Pancreas (tissue), 10 donors: Measurements from ENCODE around the gene MYH14. TPM values are rescaled to one million over a fixed set of nuclear protein-coding genes. Genes with fewer than 3 reads are reported as not detected.
A peak's percentile ranks its signal among the peaks of the same experiment; 100 is the strongest.
"Not testable (repeated sequence)": the region's sequence is repeated elsewhere in the genome, so short reads cannot be mapped to it uniquely, and the experiment has no call there.

Source experiments
- ATAC-seq, 4 donors: fragments of 200-7000 bp; cut with Tn5 transposase; one replicate each; pipeline versions ENCODE4 v1.8.0 to v1.9.1; 2020; ENCODE audit warnings: mild to moderate bottlenecking in 4 of 4, moderate library complexity in 4 of 4
- DNase-seq, 6 donors: peaks; one replicate each; pipeline ENCODE4 v3.0.0-alpha.2; 2020
- FAIRE-seq: peaks from 2 replicates; lab custom pipeline; 2012; peaks lifted over from hg19 to GRCh38; lab: Jason Lieb, UNC
- H3K27ac ChIP-seq, 4 donors: fragments of 200-600 bp; sonication (generic); 1 replicate in 3 of 4; 2 replicates in 1 of 4; pipeline versions ENCODE4 v1.5.0 to v1.8.0; 2020
- H3K27me3 ChIP-seq, 4 donors: fragments of 200-600 bp; one replicate each; pipeline ENCODE4 v1.8.0; 2021
- H3K36me3 ChIP-seq, 3 donors: fragments of 200-600 bp; sonication (generic) in 1 of 3; one replicate each; pipeline versions ENCODE4 v1.5.0 to v1.8.0; 2020 to 2021
- H3K4me1 ChIP-seq, 3 donors: fragments of 200-600 bp; one replicate each; pipeline ENCODE4 v1.8.0; 2021
- H3K4me3 ChIP-seq, 4 donors: fragments of 200-600 bp; sonication (generic) in 2 of 4; one replicate each; pipeline versions ENCODE4 v1.5.0 to v1.8.0; 2020 to 2021
- H3K9me3 ChIP-seq, 4 donors: fragments of 200-600 bp; one replicate each; pipeline ENCODE4 v1.8.0; 2021
- CTCF ChIP-seq, 4 donors: fragments of 200-600 bp; sonication (generic) in 3 of 4; IDR thresholded peaks; one replicate each; pipeline versions ENCODE4 v1.5.0 to v1.8.0; 2021; ENCODE audit warnings: antibody characterized with exemption in 4 of 4
- WGBS, 2 donors: extraction: QIAGEN DNeasy Blood & Tissue Kit; methylation state at CpG; one replicate each; pipeline ENCODE4 v1.1.7; 2013; 5-methylcytosine and 5-hydroxymethylcytosine counted together
- intact Hi-C, 3 donors: fragments of 100-400 bp; cut with DNase I; formaldehyde crosslinking; loops; one replicate each; pipeline versions ENCODE4 v1.11.1 to v1.14.2; 2022
- polyA plus RNA-seq, 2 donors: library from polyadenylated mRNA; stranded (reverse); fragments of 200-250 nt; gene quantifications; one replicate each; pipeline ENCODE4 v1.2.3, GENCODE V29; 2013
- total RNA-seq, 6 donors: library from RNA; stranded (reverse); fragmentation: NEBNext Ultra II Directional in 4 of 6; extraction: Animal tissue kit (Norgen Biotek cat#: 25700) in 4 of 6; gene quantifications; one replicate each; pipeline versions ENCODE4 v1.2.1 to v1.2.4, GENCODE V29; 2021 to 2023
- donor health status: healthy with polysubstance abuse.
- donor health status: DM: no; HTN: no; CAD: no; lungs with moderate emphysema.
- donor health status: DM: no; HTN: no; CAD: no.
- donor health status: control.
- donor health status: control.
- donor health status: Bipolar disorder and iron deficiency.
- donor health status: DM: yes; HTN: yes; CAD: no.
- donor health status: DM: no; HTN: no; CAD: no.
- donor health status: DM: no; HTN: no; CAD: no.
- donor health status: DM: yes; HTN: yes; CAD: no.

Gene MYH14
- total and polyA plus RNA-seq, 8 donors = 21.4 to 75.7 (median 34.4) TPM

- ATAC-seq = peak in 1 of 4 donors; percentile 60
- intact Hi-C loops = no loop called here
- no peak overlapping the region for H3K4me3 ChIP-seq
- H3K4me1 ChIP-seq = no peaks in the 10 kb centered on the region
- H3K36me3 ChIP-seq = no peaks in the 10 kb centered on the region
- no peak for TF ChIP-seq CTCF (IDR thresholded peaks at IDR 0.05)
- DNase-seq = peak in 1 of 6 donors; percentile 25
- 83 to 85% methylated on average over 8 of the region's 8 CpGs for WGBS, 2 donors
- no peak overlapping the region for H3K27ac ChIP-seq
- no peaks in the 10 kb centered on the region for H3K9me3 ChIP-seq
- no peak for FAIRE-seq
- H3K27me3 ChIP-seq = no peaks in the 10 kb centered on the region
These were observed 141.4 kb downstream of the MYH14 start for GRCh38 chr19:50344661-50345318.

GRCh38 chr19:50347089-50347581 lies 143.7 kb downstream of the MYH14 start:
- H3K36me3 ChIP-seq, DNase-seq, FAIRE-seq, H3K27ac ChIP-seq, H3K4me1 ChIP-seq, H3K4me3 ChIP-seq, H3K9me3 ChIP-seq, ATAC-seq, intact Hi-C loops, H3K27me3 ChIP-seq: not testable (repeated sequence)
- WGBS, 2 donors = 62 to 64% methylated on average over 8 of the region's 8 CpGs

GRCh38 chr19:50349277-50350057 lies 146.0 kb downstream of the MYH14 start:
- no peak for TF ChIP-seq CTCF (IDR thresholded peaks at IDR 0.05)
- FAIRE-seq = no peak

GRCh38 chr19:50352242-50352641 lies 148.8 kb downstream of the MYH14 start:
- WGBS, 2 donors = 75 to 81% methylated on average over 4 of the region's 4 CpGs
- H3K27ac ChIP-seq = no peak overlapping the region
- H3K36me3 ChIP-seq = no peaks in the 10 kb centered on the region
- no peak overlapping the region for H3K4me3 ChIP-seq
- FAIRE-seq (no peak), ATAC-seq (no peak), DNase-seq (no peak)
- intact Hi-C loops = loop anchor here in 1 of 3 donors (10.0 kb wide), 1 partner anchor 113 kb away; no protein-coding TSS in a partner anchor
- no peak for TF ChIP-seq CTCF (IDR thresholded peaks at IDR 0.05)
- no peaks in the 10 kb centered on the region for H3K27me3 ChIP-seq
- no peaks in the 10 kb centered on the region for H3K9me3 ChIP-seq
- H3K4me1 ChIP-seq = no peaks in the 10 kb centered on the region

More at GRCh38 chr19:50349277-50350057, 146.0 kb downstream of the MYH14 start:
- no peaks in the 10 kb centered on the region for H3K4me1 ChIP-seq
- no peaks in the 10 kb centered on the region for H3K9me3 ChIP-seq
- 72 to 81% methylated on average over 22 of the region's 22 CpGs for WGBS, 2 donors
- no peak for ATAC-seq
- no peak overlapping the region for H3K27ac ChIP-seq
- DNase-seq = no peak
- H3K27me3 ChIP-seq = no peaks in the 10 kb centered on the region
- intact Hi-C loops = loop anchor here in 1 of 3 donors (10.0 kb wide), 1 partner anchor 115 kb away; no protein-coding TSS in a partner anchor
- no peak overlapping the region for H3K4me3 ChIP-seq
- H3K36me3 ChIP-seq = no peaks in the 10 kb centered on the region

- FAIRE-seq, DNase-seq, H3K27ac ChIP-seq, H3K4me3 ChIP-seq, H3K4me1 ChIP-seq, H3K9me3 ChIP-seq, H3K36me3 ChIP-seq, ATAC-seq, H3K27me3 ChIP-seq: not testable (repeated sequence)
- 94 to 96% methylated on average over 7 of the region's 7 CpGs for WGBS, 2 donors
- intact Hi-C loops = loop anchor here in 1 of 3 donors (10.0 kb wide), 1 partner anchor 111 kb away; no protein-coding TSS in a partner anchor
These were observed 150.1 kb downstream of the MYH14 start for GRCh38 chr19:50353487-50353880.
